Measurements from ENCODE around the gene IFNA7.
"Not testable (repeated sequence)": the region's sequence is repeated elsewhere in the genome, so short reads cannot be mapped to it uniquely, and the experiment has no call there.

The IFNA7 gene

DNA sequence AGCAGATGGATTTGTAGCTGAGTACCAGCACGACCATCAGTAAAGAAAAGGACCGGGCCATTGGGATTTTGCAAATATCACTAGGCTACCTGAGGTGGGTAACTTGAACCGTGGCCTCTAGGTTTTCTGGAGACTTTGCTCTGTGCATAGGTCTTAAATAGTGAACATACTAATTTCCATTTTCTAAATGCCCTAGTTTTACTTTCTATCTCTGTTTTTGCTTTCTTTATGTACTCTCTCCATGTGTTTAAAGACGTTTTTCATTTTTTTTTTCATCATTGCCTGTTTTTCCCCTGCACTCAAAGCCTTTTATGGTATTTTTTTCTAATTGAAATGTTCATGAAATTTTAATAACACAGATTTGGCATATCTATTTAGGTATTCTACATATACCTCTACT is at the start of gene IFNA7:
TSS of gene IFNA7 (minus strand) at position 101 of the 400 bp plus-strand sequence. CDS start at position 61, 40 bp downstream.
- DNase-seq = not testable (repeated sequence)

GRCh38 chr9:21251638-21252037 is 49.6 kb upstream of the IFNA7 start:
- DNase-seq = no peak

- DNase-seq = no peak
Observed at GRCh38 chr9:21251190-21251589, 49.2 kb upstream of the IFNA7 start.

DNA sequence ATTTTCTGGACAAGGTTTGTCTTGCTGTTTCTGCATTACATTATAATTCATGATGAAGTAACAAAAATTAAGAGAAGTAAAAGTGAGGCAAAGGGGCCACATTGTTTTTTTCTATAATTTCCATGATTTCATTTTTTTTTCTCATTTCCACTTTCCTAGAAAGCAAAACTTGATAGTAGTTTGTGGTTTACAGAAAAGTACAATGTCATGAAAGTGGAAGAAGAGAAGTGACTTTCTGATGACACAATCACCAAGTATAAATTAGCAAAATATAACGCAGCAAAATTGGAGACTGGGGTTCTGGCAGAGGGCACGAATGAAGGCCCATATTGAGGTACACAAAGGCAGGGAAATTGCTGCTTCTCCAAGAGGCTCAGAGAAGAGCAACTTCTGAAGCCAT is 42.8 kb upstream of the IFNA7 start:
- DNase-seq = no peak

GRCh38 chr9:21239911-21240310 is 37.9 kb upstream of the IFNA7 start, which contains the start of gene IFNA14:
Gene IFNA14, minus strand, starts transcription at chr9:21240005. Its CDS starts 70 bp downstream, at chr9:21239935.
- DNase-seq = no peak

DNA sequence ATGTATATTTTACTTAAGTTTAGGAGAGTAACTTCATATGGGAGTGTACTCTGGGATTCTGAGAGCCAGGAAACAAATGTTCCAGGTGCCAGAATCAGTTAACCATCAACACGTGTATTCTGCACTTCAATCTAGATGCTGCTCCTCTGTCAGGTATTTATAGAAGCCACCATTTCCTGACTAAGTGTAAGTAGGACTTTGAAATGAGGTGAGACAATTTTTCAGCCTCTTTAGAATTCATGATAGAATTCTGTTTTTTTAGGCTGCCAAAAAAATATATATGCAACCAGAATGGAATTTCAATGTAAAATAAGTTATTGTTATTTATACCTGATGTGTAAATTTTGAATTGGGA is 34.3 kb upstream of the IFNA7 start:
- DNase-seq = not testable (repeated sequence)

DNA sequence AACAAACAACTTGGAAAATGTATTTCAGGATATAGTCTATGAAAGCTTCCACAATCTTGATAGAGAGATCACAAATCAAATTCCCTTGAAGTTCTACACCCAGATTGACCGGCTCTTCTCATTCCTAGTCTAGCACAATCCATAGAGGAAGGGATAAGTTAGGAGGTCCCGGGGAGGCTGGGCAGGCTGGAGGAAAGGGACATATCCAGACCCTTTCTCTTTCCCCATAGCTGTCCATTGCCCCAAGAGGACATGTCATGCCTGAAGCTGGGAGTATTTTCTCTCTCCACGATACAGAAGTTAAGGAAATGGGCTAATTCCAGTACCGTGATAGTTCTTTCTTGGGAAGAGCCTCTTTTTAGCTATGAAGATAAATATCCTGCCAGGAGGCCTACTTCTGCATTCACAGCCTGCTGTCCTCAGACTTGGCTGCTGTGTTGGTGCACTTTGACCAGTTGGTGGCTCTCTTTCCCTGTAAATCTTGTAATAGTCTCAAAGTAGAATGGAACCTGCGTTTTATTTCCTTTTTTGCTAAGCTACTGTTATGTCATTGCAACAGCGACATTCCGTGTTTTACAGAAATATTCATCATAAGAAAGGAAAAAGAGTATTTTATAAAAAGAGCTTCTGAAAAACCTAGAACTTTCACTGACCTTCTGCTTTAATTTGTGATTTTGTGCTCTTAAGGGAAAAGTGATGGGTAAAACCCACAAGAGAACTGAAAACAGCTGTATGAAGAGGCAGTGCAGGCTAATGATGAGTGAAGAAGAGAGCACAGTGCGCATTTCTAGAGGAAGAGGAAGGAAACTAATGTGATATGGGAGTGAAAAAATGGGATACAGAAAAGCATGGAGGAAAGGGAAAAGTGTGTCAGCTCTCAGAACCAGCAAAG is 33.7 kb upstream of the IFNA7 start:
- peak; percentile 57 for DNase-seq

- DNase-seq = no peak
Observed at GRCh38 chr9:21234153-21234687, 32.2 kb upstream of the IFNA7 start.

- no peak for DNase-seq
Observed at GRCh38 chr9:21233258-21233657, 31.3 kb upstream of the IFNA7 start.

GRCh38 chr9:21228122-21228521 is 26.1 kb upstream of the IFNA7 start, which contains the start of gene IFNA17:
Gene IFNA17, minus strand, starts transcription at chr9:21228222. Its CDS starts 49 bp downstream, at chr9:21228173.
- DNase-seq = no peak

GRCh38 chr9:21217211-21217610 is 15.2 kb upstream of the IFNA7 start, which contains the start of gene IFNA16:
Gene IFNA16, minus strand, starts transcription at chr9:21217311. Its CDS starts 6 bp downstream, at chr9:21217305.
- not testable (repeated sequence) for DNase-seq

DNA sequence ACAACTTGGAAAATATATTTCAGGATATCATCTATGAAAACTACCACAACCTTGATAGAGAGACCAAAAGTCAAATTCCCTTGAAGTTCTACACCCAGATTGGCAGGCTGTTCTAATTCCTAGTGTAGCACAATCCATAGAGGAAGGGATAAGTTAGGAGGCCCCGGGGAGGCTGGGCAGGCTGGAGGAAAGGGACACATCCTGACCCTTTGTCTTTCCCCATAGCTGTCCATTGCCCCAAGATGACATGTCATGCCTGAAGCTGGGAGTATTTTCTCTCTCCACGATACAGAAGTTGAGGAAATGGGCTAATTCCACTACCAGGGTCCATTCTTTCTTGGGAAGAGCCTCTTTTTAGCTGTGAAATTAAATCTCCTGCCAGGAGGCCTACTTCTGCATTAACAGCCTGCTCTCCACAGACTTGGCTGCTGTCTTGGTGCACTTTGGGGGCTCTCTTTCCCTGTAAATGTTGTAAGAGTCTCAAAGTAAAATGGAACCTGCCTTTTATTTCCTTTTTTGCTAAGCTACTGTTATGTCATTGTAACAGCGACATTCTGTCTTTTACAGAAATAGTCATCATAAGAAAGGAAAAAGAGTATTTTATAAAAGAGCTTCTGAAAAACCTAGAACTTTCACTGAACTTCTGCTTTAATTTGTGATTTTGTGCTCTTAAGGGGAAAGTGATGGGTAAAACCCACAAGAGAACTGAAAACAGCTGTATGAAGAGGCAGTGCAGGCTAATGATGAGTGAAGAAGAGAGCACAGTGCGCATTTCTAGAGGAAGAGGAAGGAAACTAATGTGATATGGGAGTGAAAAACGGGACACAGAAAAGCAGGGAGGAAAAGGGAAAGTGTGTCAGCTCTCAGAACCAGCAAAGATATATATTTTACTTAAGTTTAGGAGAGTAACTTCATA is 11.7 kb upstream of the IFNA7 start:
- peak; percentile 10 for DNase-seq

DNA sequence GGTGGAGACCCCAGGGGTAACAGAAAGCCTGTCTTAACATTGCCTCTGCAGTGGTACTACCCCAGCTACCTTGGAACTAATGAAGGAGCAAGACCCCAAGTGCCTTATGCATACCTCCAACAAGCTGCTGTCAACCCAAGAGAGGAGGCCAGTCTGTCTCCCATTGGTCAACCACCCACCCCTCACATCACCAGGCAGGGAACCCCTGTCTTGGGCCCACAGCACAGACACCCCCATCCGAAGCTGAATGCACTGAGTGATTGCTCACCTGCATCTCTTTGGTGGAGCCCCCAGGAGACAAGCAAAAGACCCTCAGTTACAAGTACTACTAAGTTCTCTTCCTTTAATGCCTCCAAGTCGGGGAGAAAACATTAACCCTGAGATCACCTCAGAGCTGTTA is 10.2 kb upstream of the IFNA7 start:
- not testable (repeated sequence) for DNase-seq

GRCh38 chr9:21210782-21211181 is 8.8 kb upstream of the IFNA7 start:
- DNase-seq = not testable (repeated sequence)

- no peak for DNase-seq
Observed at GRCh38 chr9:21210311-21210710, 8.3 kb upstream of the IFNA7 start.

GRCh38 chr9:21207043-21207442 is 5.0 kb upstream of the IFNA7 start, which contains the start of gene IFNA10:
Gene IFNA10, minus strand, starts transcription at chr9:21207143. Its CDS starts 46 bp downstream, at chr9:21207097.
- not testable (repeated sequence) for DNase-seq

DNA sequence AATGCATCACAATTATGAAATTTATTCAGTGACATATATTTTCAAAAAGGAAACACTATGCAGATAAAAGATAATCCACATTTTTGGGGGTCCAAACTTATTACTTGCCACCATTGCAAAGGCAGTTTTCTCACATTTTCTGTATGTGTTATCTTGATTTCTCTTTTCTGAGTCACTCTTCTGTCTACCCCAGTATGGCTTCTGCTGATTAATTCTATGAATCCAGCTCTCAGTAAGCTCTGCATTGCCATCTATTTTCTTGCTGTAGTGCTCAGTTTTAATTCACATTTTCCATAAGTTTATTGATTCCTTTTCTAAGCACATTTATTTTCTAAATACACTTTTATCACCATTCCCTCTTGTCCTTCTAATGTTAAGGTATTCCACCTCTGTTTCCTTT is 3.2 kb upstream of the IFNA7 start:
- DNase-seq = no peak

GRCh38 chr9:21194867-21195776 is 6.9 kb downstream of the IFNA7 start:
- DNase-seq = peak; percentile 6

DNA sequence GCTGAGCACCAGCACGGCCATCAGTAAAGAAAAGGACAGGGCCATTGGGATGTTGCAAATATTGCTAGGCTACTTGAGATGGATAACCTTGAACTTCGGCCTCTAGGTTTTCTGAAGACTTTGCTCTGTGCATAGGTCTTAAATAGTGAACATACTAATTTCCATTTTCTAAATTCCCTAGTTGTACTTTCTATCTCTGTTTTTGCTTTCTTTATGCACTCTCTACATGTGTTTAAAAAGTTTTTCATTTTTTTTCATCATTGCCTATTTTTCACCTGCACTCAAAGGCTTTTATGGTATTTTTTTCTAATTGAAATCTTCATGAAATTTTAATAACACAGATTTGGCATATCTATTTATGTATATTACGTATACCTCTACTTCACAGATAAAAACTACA is 14.5 kb downstream of the IFNA7 start, which contains the start of gene IFNA4:
TSS of gene IFNA4 (minus strand) at position 101 of the 400 bp plus-strand sequence. CDS start at position 45, 56 bp downstream.
- not testable (repeated sequence) for DNase-seq

- peak; percentile 18 for DNase-seq
Observed at GRCh38 chr9:21182810-21183736, 18.9 kb downstream of the IFNA7 start.
